ENCODE results near the gene TMEM132A.

The TMEM132A gene

DNA sequence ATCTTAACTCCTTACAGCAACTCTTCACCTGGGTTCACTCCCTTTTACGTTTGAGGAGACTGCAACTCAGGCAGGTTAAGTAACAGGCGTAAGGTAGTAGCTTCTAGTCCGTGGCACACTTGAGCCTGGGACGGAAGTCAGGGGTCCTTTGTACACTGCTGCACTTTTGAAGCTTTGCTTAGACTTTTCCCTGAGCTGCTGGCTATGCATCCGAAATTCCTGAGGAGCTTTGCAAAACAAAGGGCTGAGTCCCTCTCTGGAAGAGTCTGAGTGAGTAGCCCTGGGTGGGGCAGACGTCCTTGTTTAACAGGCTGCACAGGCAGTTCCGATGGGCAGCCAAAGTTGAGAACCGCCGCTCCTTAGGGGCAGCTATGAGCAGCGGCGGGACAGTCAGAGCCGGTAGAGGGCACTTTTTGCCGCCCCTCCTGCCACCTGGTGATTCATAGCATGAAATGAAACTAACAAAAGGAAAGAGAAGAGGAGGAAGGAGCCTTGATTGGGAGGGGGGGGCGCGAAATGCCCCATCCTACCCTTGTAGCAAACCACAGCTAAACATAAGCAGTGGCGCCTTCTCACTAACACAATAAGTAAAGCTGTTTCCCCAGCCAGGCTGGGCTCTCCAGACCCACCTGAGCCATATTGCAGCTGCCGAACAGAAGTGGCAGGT lies 8.9 kb upstream of the TMEM132A start:
- Histone ChIP-seq H3K4me1 (ENCODE audit: insufficient read depth, low read length) (peaks cover 26% of the 10 kb centered on the region), H3K36me3 (ENCODE audit: insufficient read depth, low read length) (peaks cover 10% of the 10 kb centered on the region), H3K9ac (ENCODE audit: low read length) (peak overlapping the region; percentile 88), H3K9me3 (ENCODE audit: low read length) (no peaks in the 10 kb centered on the region), H3K4me3 (ENCODE audit: low read depth in 1 of 2, low read length in 2 of 2) (peak overlapping the region; percentile 66 to 95), H3K27ac (ENCODE audit: low read depth, low read length) (peak overlapping the region; percentile 98), H3K27me3 (ENCODE audit: control insufficient read depth in 1 of 2, insufficient read depth in 2 of 2, low read length in 2 of 2) (no peaks in the 10 kb centered on the region)

DNA sequence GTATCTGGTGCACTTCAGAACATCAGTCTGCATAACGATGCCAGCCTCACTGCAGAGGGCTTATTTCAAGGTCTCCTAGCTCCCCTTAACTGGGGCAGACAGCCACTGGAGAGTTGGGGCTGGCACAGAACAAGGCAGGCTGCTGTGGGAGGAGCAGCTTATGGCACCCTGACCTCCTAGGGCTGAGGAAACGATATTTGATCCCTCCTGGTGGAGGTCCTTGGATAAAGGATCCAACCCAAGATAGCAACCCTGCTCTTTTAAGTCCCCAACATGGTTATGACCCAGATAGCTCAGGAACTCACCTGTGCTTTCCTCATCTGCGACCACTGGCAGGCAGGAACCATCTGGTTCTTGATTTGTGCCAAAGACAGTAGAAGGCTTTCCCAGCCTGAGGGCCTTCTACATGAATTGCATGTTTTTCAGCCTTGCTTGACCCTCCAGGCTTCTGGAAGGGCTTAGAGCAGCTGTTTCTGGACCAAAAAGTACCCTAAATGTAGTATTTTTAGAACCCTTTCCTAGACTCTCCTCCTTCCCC lies 7.5 kb upstream of the TMEM132A start:
- no peak overlapping the region for H3K27ac ChIP-seq (ENCODE audit: low read depth, low read length)
- peaks cover 26% of the 10 kb centered on the region for H3K4me1 ChIP-seq (ENCODE audit: insufficient read depth, low read length)
- peaks cover 2% of the 10 kb centered on the region for H3K9me3 ChIP-seq (ENCODE audit: low read length)
- no peak overlapping the region for H3K4me3 ChIP-seq (ENCODE audit: low read depth in 1 of 2, low read length in 2 of 2)
- H3K9ac ChIP-seq (ENCODE audit: low read length), result no peak overlapping the region
- no peaks in the 10 kb centered on the region for H3K27me3 ChIP-seq (ENCODE audit: control insufficient read depth in 1 of 2, insufficient read depth in 2 of 2, low read length in 2 of 2)
- H3K36me3 ChIP-seq (ENCODE audit: insufficient read depth, low read length), result peaks cover 24% of the 10 kb centered on the region

DNA sequence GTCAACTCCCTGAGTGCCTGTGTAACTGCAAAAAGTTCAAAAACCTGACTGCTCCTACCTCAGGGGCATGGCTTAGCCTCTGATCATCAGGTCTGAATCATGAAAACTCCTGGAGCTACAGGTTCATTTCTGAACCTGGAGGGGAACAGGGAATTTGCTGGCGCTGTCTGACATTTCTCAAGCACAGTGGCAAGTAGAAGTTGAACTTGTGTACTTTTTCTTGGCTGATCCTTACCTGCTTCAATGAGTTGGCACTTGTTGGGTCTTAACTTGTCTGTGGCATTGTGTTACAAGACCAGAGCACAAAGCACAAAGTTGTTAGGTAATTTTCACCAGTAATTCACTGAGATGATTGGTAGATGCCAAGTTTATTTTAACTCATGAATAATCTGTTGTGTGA lies 7.0 kb upstream of the TMEM132A start:
- no peak overlapping the region for H3K4me3 ChIP-seq (ENCODE audit: low read depth in 1 of 2, low read length in 2 of 2)
- H3K27ac ChIP-seq (ENCODE audit: low read depth, low read length), result no peak overlapping the region
- peaks cover 2% of the 10 kb centered on the region for H3K9me3 ChIP-seq (ENCODE audit: low read length)
- no peaks in the 10 kb centered on the region for H3K27me3 ChIP-seq (ENCODE audit: control insufficient read depth in 1 of 2, insufficient read depth in 2 of 2, low read length in 2 of 2)
- peaks cover 26% of the 10 kb centered on the region for H3K4me1 ChIP-seq (ENCODE audit: insufficient read depth, low read length)
- no peak overlapping the region for H3K9ac ChIP-seq (ENCODE audit: low read length)
- H3K36me3 ChIP-seq (ENCODE audit: insufficient read depth, low read length), result peaks cover 29% of the 10 kb centered on the region

DNA sequence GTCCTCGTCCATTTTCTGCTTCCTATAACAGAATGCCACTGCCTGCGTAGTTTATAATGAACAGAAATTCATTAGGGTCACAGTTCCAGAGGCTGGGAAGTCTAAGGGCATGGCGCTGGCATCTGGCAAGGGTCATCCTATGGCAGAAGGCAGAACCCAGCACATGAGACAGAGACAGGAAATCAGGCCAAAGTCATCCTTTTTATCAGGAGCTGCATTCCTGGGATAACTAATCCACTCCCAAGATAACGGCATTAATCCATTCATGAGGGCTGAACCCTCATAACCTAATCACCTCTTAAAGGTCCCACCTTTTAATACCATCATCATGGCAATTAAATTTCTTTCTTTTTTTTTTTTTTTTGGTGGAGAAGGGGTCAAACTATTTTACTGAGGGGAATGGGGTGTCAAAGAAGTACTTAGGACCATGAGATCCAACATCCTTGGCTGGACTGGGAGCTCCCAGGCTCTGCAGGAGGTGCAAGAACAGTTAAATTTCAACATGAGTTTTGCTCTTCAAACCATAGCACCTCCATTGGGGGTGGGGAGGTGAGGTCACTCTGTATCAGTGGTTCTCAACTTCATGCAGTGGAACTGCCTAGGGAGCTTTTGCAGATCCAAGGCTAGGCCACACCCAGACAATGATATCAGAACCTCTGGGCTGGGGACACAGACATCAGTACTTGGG lies 5.9 kb upstream of the TMEM132A start:
- H3K4me1 ChIP-seq (ENCODE audit: insufficient read depth, low read length), result peaks cover 21% of the 10 kb centered on the region
- H3K9ac ChIP-seq (ENCODE audit: low read length), result no peak overlapping the region
- no peak overlapping the region for H3K27ac ChIP-seq (ENCODE audit: low read depth, low read length)
- H3K9me3 ChIP-seq (ENCODE audit: low read length), result peaks cover 2% of the 10 kb centered on the region
- H3K4me3 ChIP-seq (ENCODE audit: low read depth in 1 of 2, low read length in 2 of 2), result no peak overlapping the region
- peaks cover 40% of the 10 kb centered on the region for H3K36me3 ChIP-seq (ENCODE audit: insufficient read depth, low read length)
- H3K27me3 ChIP-seq (ENCODE audit: control insufficient read depth in 1 of 2, insufficient read depth in 2 of 2, low read length in 2 of 2), result no peaks in the 10 kb centered on the region

DNA sequence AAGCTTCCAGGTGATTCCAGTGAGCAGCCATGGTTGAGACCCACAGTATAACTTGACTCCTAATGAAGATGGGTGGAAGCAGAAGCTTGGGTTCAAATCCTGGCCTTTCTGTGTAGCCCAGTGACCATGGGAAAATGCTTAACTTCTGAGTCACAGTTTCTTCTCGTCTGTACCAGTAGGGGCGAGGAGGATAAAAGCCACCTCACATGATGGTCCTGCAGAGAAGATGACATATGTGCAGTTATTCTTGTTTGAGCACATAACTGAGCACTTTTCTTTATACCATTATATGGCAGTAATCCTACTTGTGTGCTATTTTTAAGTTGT lies 5.4 kb upstream of the TMEM132A start:
- Histone ChIP-seq H3K36me3 (ENCODE audit: insufficient read depth, low read length) (peaks cover 41% of the 10 kb centered on the region), H3K4me3 (ENCODE audit: low read depth in 1 of 2, low read length in 2 of 2) (no peak overlapping the region), H3K27ac (ENCODE audit: low read depth, low read length) (no peak overlapping the region), H3K9ac (ENCODE audit: low read length) (no peak overlapping the region), H3K4me1 (ENCODE audit: insufficient read depth, low read length) (peaks cover 24% of the 10 kb centered on the region), H3K27me3 (ENCODE audit: control insufficient read depth in 1 of 2, insufficient read depth in 2 of 2, low read length in 2 of 2) (peaks cover 0 to 4% of the 10 kb centered on the region in 2 donors), H3K9me3 (ENCODE audit: low read length) (peaks cover 2% of the 10 kb centered on the region)

DNA sequence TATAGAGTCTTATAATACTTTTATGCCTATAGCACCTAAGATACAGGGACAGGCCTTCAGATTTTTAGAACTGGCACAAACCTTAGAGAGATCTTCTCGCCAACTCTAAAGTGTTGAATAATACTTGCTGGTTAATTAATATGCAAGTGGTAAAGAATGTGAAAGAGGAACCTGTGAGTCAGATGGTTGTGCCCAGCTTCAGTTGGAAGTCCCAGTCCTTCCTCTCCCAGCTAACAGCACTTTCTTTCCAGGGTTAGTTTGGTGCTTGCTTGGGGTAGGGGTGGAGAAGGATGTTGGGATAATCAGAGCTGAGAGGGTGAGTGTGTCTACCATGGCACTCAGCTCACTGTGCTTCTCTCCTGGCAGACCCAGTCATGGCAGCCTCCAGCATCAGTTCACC lies 4.9 kb upstream of the TMEM132A start:
- Histone ChIP-seq H3K4me1 (ENCODE audit: insufficient read depth, low read length) (peaks cover 26% of the 10 kb centered on the region), H3K4me3 (ENCODE audit: low read depth in 1 of 2, low read length in 2 of 2) (no peak overlapping the region), H3K9ac (ENCODE audit: low read length) (no peak overlapping the region), H3K9me3 (ENCODE audit: low read length) (peaks cover 2% of the 10 kb centered on the region), H3K27ac (ENCODE audit: low read depth, low read length) (no peak overlapping the region), H3K27me3 (ENCODE audit: control insufficient read depth in 1 of 2, insufficient read depth in 2 of 2, low read length in 2 of 2) (peaks cover 0 to 8% of the 10 kb centered on the region in 2 donors), H3K36me3 (ENCODE audit: insufficient read depth, low read length) (peaks cover 41% of the 10 kb centered on the region)

DNA sequence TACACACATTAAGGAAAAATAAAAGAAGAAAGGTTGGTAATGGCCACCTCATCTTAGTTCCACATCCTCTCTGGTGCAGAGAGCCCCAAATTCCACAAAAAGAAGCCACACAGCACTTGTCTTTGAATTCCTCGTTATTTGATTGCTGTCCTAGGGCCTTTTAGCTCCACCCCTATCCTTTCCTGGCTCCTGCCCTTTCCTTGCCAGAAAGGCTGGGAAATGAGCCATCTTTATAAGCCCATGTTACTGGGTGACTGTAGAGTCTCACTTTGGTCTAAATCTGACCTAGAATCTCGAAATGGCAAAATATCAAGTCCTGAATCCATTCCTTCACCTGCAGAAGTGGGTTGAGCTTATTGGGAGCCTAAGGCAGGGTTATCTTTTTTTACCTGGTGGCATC lies 4.3 kb upstream of the TMEM132A start:
- Histone ChIP-seq H3K36me3 (ENCODE audit: insufficient read depth, low read length) (peaks cover 41% of the 10 kb centered on the region), H3K27ac (ENCODE audit: low read depth, low read length) (no peak overlapping the region), H3K4me1 (ENCODE audit: insufficient read depth, low read length) (peaks cover 30% of the 10 kb centered on the region), H3K9me3 (ENCODE audit: low read length) (peaks cover 2% of the 10 kb centered on the region), H3K4me3 (ENCODE audit: low read depth in 1 of 2, low read length in 2 of 2) (no peak overlapping the region), H3K27me3 (ENCODE audit: control insufficient read depth in 1 of 2, insufficient read depth in 2 of 2, low read length in 2 of 2) (peaks cover 3 to 14% of the 10 kb centered on the region in 2 donors), H3K9ac (ENCODE audit: low read length) (no peak overlapping the region)

DNA sequence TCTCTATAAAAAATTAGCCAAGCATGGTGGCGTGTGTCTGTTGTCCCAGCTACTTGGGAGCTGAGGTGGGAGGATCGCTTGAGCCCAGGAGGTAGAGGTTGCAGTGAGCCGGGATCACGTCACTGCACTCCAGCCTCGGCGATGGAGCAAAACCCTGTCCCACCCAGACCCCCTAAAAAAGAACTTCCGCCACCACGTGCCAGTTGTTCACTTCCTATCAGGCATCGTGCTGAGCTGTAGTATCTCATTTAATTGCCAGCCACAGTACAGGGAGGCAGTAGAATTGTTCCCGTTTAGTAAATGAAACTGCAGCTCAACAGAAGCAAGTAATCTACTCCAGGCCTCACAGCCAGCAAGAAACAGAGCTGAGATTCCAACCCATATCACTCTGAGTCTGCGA lies 3.0 kb upstream of the TMEM132A start:
- Histone ChIP-seq H3K4me1 (ENCODE audit: insufficient read depth, low read length) (peaks cover 24% of the 10 kb centered on the region), H3K36me3 (ENCODE audit: insufficient read depth, low read length) (peaks cover 41% of the 10 kb centered on the region), H3K27me3 (ENCODE audit: control insufficient read depth in 1 of 2, insufficient read depth in 2 of 2, low read length in 2 of 2) (peaks cover 8 to 21% of the 10 kb centered on the region in 2 donors), H3K27ac (ENCODE audit: low read depth, low read length) (no peak overlapping the region), H3K9ac (ENCODE audit: low read length) (no peak overlapping the region), H3K4me3 (ENCODE audit: low read depth in 1 of 2, low read length in 2 of 2) (no peak overlapping the region), H3K9me3 (ENCODE audit: low read length) (peaks cover 2% of the 10 kb centered on the region)

DNA sequence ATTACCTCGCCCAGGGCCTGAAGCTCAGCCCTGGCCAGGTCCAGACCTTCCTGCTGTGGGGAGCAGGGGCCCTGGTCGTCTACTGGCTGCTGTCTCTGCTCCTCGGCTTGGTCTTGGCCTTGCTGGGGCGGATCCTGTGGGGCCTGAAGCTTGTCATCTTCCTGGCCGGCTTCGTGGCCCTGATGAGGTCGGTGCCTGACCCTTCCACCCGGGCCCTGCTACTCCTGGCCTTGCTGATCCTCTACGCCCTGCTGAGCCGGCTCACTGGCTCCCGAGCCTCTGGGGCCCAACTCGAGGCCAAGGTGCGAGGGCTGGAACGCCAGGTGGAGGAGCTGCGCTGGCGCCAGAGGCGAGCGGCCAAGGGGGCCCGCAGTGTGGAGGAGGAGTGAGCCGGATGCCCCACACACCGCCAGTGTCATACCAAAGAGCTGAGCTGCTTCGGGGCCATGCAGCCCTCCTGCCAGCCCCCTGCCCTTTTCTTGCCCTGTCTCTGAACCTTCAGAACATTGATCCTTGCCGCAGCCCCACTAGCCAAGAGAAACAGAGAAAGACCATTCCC lies 2.4 kb upstream of the TMEM132A start:
- Histone ChIP-seq H3K27ac (ENCODE audit: low read depth, low read length) (no peak overlapping the region), H3K4me1 (ENCODE audit: insufficient read depth, low read length) (peaks cover 24% of the 10 kb centered on the region), H3K36me3 (ENCODE audit: insufficient read depth, low read length) (peaks cover 41% of the 10 kb centered on the region), H3K4me3 (ENCODE audit: low read depth in 1 of 2, low read length in 2 of 2) (no peak overlapping the region), H3K9me3 (ENCODE audit: low read length) (peaks cover 2% of the 10 kb centered on the region), H3K27me3 (ENCODE audit: control insufficient read depth in 1 of 2, insufficient read depth in 2 of 2, low read length in 2 of 2) (peaks cover 11 to 21% of the 10 kb centered on the region in 2 donors), H3K9ac (ENCODE audit: low read length) (no peak overlapping the region)

DNA sequence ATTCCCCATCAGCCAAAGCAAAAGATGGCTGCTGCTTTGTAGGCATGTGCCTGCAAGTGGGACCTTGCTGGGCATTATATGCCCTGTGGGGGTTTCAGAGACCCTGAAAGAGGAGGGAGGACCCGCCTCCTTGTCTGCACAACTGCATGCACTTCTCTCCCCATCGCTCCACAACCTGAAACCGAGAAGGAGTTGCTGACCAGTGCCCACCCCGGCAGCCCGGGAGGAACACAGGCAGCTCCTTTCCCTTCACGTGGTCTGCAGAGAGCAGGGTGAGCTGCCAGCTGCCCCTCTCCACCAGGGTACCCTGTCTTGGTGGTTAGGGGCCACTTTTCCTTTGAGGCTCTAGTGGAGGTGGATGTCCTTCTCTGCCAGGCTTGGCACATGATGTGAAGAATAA lies 1.4 kb upstream of the TMEM132A start:
- H3K36me3 ChIP-seq (ENCODE audit: insufficient read depth, low read length), result peaks cover 41% of the 10 kb centered on the region
- peaks cover 24% of the 10 kb centered on the region for H3K4me1 ChIP-seq (ENCODE audit: insufficient read depth, low read length)
- peaks cover 2% of the 10 kb centered on the region for H3K9me3 ChIP-seq (ENCODE audit: low read length)
- H3K27ac ChIP-seq (ENCODE audit: low read depth, low read length), result no peak overlapping the region
- no peak overlapping the region for H3K4me3 ChIP-seq (ENCODE audit: low read depth in 1 of 2, low read length in 2 of 2)
- no peak overlapping the region for H3K9ac ChIP-seq (ENCODE audit: low read length)
- peaks cover 11 to 21% of the 10 kb centered on the region in 2 donors for H3K27me3 ChIP-seq (ENCODE audit: control insufficient read depth in 1 of 2, insufficient read depth in 2 of 2, low read length in 2 of 2)

DNA sequence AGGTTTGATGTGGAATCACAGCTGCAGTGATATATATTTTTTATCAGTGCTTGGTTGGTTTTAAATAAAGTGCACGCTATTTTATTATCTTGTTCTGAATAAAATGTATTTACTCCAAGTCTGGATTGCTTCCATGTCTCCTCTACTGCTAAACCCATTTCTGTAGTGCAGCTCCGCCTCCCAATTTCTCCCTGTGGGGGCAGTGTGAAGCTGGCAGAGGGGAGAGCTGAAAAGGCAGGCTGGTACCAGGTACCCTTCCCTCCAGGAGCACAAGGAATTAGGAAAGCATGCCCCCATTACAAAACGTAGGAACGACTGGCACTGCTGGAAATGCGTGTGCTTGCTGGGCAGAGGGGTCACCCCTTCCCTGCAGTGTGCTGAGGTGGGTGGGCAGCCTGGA lies 934 bp upstream of the TMEM132A start:
- Histone ChIP-seq H3K4me1 (ENCODE audit: insufficient read depth, low read length) (peaks cover 24% of the 10 kb centered on the region), H3K36me3 (ENCODE audit: insufficient read depth, low read length) (peaks cover 41% of the 10 kb centered on the region), H3K9ac (ENCODE audit: low read length) (no peak overlapping the region), H3K27me3 (ENCODE audit: control insufficient read depth in 1 of 2, insufficient read depth in 2 of 2, low read length in 2 of 2) (peaks cover 11 to 21% of the 10 kb centered on the region in 2 donors), H3K27ac (ENCODE audit: low read depth, low read length) (no peak overlapping the region), H3K4me3 (ENCODE audit: low read depth in 1 of 2, low read length in 2 of 2) (no peak overlapping the region), H3K9me3 (ENCODE audit: low read length) (peaks cover 2% of the 10 kb centered on the region)

Data from muscle layer of colon (tissue), 2 donors.